HepG2 (cell line): Measurements from ENCODE around the gene FAM117A. TPM values are rescaled to one million over a fixed set of nuclear protein-coding genes. Genes with fewer than 3 reads are reported as not detected.

ENCODE experiments used
- ATAC-seq: fragments of 200-7000 bp; cut with Tn5 transposase; 3 replicates; pipeline ENCODE4 v1.9.1; 2020; ENCODE audit warnings: mild to moderate bottlenecking, moderate library complexity
- BruUV-seq: library from RNA; stranded (reverse); fragments of 400-500 nt; replicated peaks from 2 replicates; lab custom pipeline; 2021; lab: Mats Ljungman, UMichigan
- CTCF ChIA-PET: fragments of 300-600 bp; formaldehyde crosslinking; extraction: SDS; loops from one replicate; lab custom pipeline; 2021; ENCODE audit warnings: low total read pairs, inconsistent platforms, low intra/inter-chr PET ratio; lab: Yijun Ruan, JAX
- POLR2A ChIA-PET: fragments of 350-600 bp; sonication (Branson Sonifier 250); formaldehyde crosslinking; loops from one replicate; lab custom pipeline; 2020; ENCODE audit warnings: antibody characterized with exemption, inconsistent platforms; lab: Yijun Ruan, JAX
- DNase-seq: peaks from one replicate; pipeline ENCODE4 v3.0.0-alpha.2; 2015; ENCODE audit warnings: low spot score
- FAIRE-seq: peaks from 3 replicates; lab custom pipeline; 2011; peaks lifted over from hg19 to GRCh38; lab: Jason Lieb, UNC
- H2AFZ ChIP-seq: one replicate; pipeline ENCODE4 v1.6.1; 2011; ENCODE audit warnings: low read length, inconsistent platforms
- H3K27ac ChIP-seq: fragments of 300-600 bp; 3 replicates; pipeline ENCODE4 v1.8.0; 2011; ENCODE audit warnings: mixed run types, mild to moderate bottlenecking, mixed read lengths, low read length, inconsistent platforms; ENCODE audit not compliant: insufficient read depth; ENCODE audit errors: extremely low read length
- H3K27me3 ChIP-seq, 2 experiments: fragments of 200-600 bp in 1 of 2; 2 replicates in 1 of 2; 3 replicates in 1 of 2; pipeline versions ENCODE4 v1.6.0 to v1.8.0; 2011; ENCODE audit warnings: low read length in 2 of 2, mild to moderate bottlenecking in 2 of 2, moderate library complexity in 2 of 2, inconsistent platforms in 1 of 2; ENCODE audit not compliant: insufficient read depth in 2 of 2, control insufficient read depth in 1 of 2
- H3K36me3 ChIP-seq, 2 experiments: fragments of 200-600 bp in 1 of 2; replicated peaks in 1 of 2; 2 replicates in 1 of 2; 3 replicates in 1 of 2; pipeline versions ENCODE4 v1.5.1 to v1.8.0; 2011; ENCODE audit warnings: low read length in 2 of 2, inconsistent platforms in 1 of 2; ENCODE audit not compliant: insufficient read depth in 2 of 2, control insufficient read depth in 1 of 2
- H3K4me1 ChIP-seq: 2 replicates; pipeline ENCODE4 v1.5.1; 2012; ENCODE audit warnings: low read length, inconsistent platforms; ENCODE audit not compliant: insufficient read depth
- H3K4me2 ChIP-seq: 2 replicates; pipeline ENCODE4 v1.6.0; 2011; ENCODE audit warnings: low read depth, low read length, inconsistent platforms
- H3K4me3 ChIP-seq, 3 experiments: fragments of 200-600 bp in 1 of 3; sonication (generic), shearing (Covaris generic) in 1 of 3; replicated peaks in 1 of 3; 2 replicates each; pipeline ENCODE4 v1.5.1; 2011 to 2016; ENCODE audit warnings: low read length in 3 of 3, inconsistent platforms in 2 of 3, low read depth in 2 of 3, mild to moderate bottlenecking in 2 of 3, control low read depth in 1 of 3, mixed read lengths in 1 of 3; ENCODE audit not compliant: insufficient read depth in 1 of 3
- H3K79me2 ChIP-seq: one replicate; pipeline ENCODE4 v1.6.1; 2011; ENCODE audit warnings: low read length, inconsistent platforms; ENCODE audit not compliant: insufficient read depth
- H3K9ac ChIP-seq: 2 replicates; pipeline ENCODE4 v1.6.0; 2011; ENCODE audit warnings: mild to moderate bottlenecking, low read depth, low read length, inconsistent platforms; ENCODE audit not compliant: insufficient read depth
- H3K9me3 ChIP-seq: 2 replicates; pipeline ENCODE4 v1.5.1; 2012; ENCODE audit warnings: mild to moderate bottlenecking, low read length
- H4K20me1 ChIP-seq: 2 replicates; pipeline ENCODE4 v1.6.0; 2011; ENCODE audit warnings: inconsistent platforms, mild to moderate bottlenecking, low read length, moderate library complexity; ENCODE audit not compliant: insufficient read depth
- ATF7-NPFF ChIP-seq: sonication (generic); formaldehyde crosslinking; IDR thresholded peaks from 2 replicates; pipeline ENCODE4 v1.8.1; 2023; ENCODE audit warnings: mild to moderate bottlenecking, low read depth, missing genetic modification reagents, moderate library complexity
- GPN1 ChIP-seq: sonication (generic); formaldehyde crosslinking; IDR thresholded peaks from 2 replicates; pipeline ENCODE4 v1.5.1; 2020; ENCODE audit warnings: missing genetic modification reagents, borderline replicate concordance
- KLF9 ChIP-seq: IDR thresholded peaks from 2 replicates; pipeline ENCODE4 v1.6.1; 2016; ENCODE audit warnings: low read depth
- MED13 ChIP-seq: sonication (generic); formaldehyde crosslinking; IDR thresholded peaks from 2 replicates; pipeline ENCODE4 v1.5.0; 2020; ENCODE audit warnings: missing genetic modification reagents
- ZBTB21 ChIP-seq: sonication (generic); formaldehyde crosslinking; IDR thresholded peaks from 2 replicates; pipeline ENCODE4 v1.4.0; 2020; ENCODE audit warnings: missing genetic modification reagents
- ZNF292 ChIP-seq: sonication (generic); formaldehyde crosslinking; IDR thresholded peaks from 2 replicates; pipeline ENCODE4 v1.8.1; 2022; ENCODE audit warnings: mild to moderate bottlenecking, low read depth, missing genetic modification reagents, borderline replicate concordance
- ZNF34 ChIP-seq: sonication (generic); formaldehyde crosslinking; IDR thresholded peaks from 2 replicates; pipeline ENCODE4 v1.4.0; 2020; ENCODE audit warnings: mild to moderate bottlenecking, missing genetic modification reagents, borderline replicate concordance
- ZNF652 ChIP-seq: IDR thresholded peaks from 2 replicates; pipeline ENCODE4 v1.6.1; 2016; ENCODE audit warnings: low read depth, borderline replicate concordance
- ZNF839 ChIP-seq: sonication (generic); formaldehyde crosslinking; IDR thresholded peaks from 2 replicates; pipeline ENCODE4 v1.4.0; 2020; ENCODE audit warnings: missing genetic modification reagents, mild to moderate bottlenecking, borderline replicate concordance
- WGBS: methylation state at CpG from one replicate; pipeline ENCODE4 v1.1.6; 2017; ENCODE audit warnings: low lambda C conversion rate; 5-methylcytosine and 5-hydroxymethylcytosine counted together
- in situ Hi-C: cut with HindIII; loops from 2 replicates; pipeline ENCODE4 v1.10.0; 2017; ENCODE audit warnings: low pct_unique_long_range_greater_than_20kb; ENCODE audit not compliant: extremely low pct_ligation_motif_present
- intact Hi-C: fragments of 100-400 bp; cut with micrococcal nuclease; formaldehyde crosslinking; loops from one replicate; pipeline ENCODE4 v1.10.0; 2022; ENCODE audit not compliant: unreplicated experiment
- polyA plus RNA-seq, 8 experiments: library from polyadenylated mRNA; depleted of rRNA in 3 of 8; stranded (reverse) in 7 of 8; unstranded in 1 of 8; fragments of >200 nt; fragmentation: Illumina TruSeq in 4 of 8; extraction: Trizol in 4 of 8; gene quantifications; 2 replicates each; pipeline versions ENCODE4 v1.2.1 to v1.2.3, GENCODE V29; 2011 to 2016; ENCODE audit warnings: low read depth in 4 of 8, missing spikeins in 1 of 8, mixed read lengths in 1 of 8; ENCODE audit not compliant: insufficient read depth in 1 of 8
- total RNA-seq, 5 experiments: library from RNA; depleted of rRNA; stranded (reverse); fragments of >200 nt; fragmentation: Illumina TruSeq; extraction: Trizol; gene quantifications; 2 replicates each; pipeline ENCODE4 v1.2.3, GENCODE V29; 2016; ENCODE audit warnings: low read depth in 1 of 5
- TF ChIP-seq, protein P1 (sequence below): sonication (generic); formaldehyde crosslinking; IDR thresholded peaks from 2 replicates; pipeline ENCODE4 v1.4.0; 2020; ENCODE audit warnings: missing genetic modification reagents
- TF ChIP-seq, protein P2 (sequence below): sonication (generic); formaldehyde crosslinking; IDR thresholded peaks from 2 replicates; pipeline ENCODE4 v1.4.0; 2020; ENCODE audit warnings: missing genetic modification reagents

FAM117A gene
- total and polyA plus RNA-seq, 2 of the 13 experiments (the other 11 are each of a cell fraction or from before 2014, with no cell fraction given), result 12.1 to 19.8 TPM

DNA sequence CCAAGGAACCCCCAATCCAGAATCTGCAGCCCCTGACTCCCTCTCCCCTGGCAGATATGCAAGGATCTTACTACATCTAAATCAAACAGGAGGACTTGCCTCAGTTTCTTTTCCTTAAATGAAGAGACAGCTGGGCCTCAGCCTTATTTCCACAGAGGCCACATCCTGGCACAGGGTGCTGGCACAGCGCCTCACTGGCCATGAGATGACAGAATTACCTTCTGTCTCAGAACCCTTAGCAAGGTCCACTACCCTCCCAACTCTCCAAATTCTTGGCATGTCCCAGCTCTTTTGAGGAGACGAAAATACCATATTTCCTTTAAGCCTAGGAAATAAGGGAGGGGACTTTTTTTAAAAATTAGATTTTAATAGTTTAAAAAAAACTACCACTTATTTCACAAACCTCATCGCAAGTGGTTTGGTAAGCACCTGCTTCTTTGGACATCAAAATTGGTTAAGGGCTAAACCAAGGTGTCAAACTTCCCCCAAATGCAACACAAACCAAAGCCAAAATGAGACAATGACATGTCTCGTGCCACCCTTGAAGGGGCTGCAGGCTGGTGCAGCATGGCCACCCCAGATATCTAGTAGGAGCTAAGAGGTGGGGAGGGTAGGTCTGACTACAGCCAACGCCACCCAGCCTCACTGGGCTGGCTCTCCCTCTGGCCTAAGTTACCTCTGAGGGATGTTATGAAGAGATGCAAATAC, 25.3 kb downstream of the FAM117A start:
- BruUV-seq, result no TSS peak
- Histone ChIP-seq H3K36me3 (no peaks in the 10 kb centered on the region), H3K79me2 (no peaks in the 10 kb centered on the region), H3K9ac (no peak overlapping the region), H3K4me2 (no peak overlapping the region), H3K9me3 (no peaks in the 10 kb centered on the region), H2AFZ (no peak overlapping the region), H3K4me3 (no peak overlapping the region), H3K27me3 (no peaks in the 10 kb centered on the region)
- intact Hi-C loops, result no loop called here
- DNase-seq (no peak), FAIRE-seq (no peak)
- TF ChIP-seq ZNF839, result no peak
- no peak for TF ChIP-seq GPN1 (CRISPR knock-in tag)
- TF ChIP-seq KLF9, result no peak
- no peak for TF ChIP-seq ZBTB21 (CRISPR knock-in tag)
- no peak for TF ChIP-seq ZNF292 (CRISPR knock-in tag)
- TF ChIP-seq, protein P1, sequence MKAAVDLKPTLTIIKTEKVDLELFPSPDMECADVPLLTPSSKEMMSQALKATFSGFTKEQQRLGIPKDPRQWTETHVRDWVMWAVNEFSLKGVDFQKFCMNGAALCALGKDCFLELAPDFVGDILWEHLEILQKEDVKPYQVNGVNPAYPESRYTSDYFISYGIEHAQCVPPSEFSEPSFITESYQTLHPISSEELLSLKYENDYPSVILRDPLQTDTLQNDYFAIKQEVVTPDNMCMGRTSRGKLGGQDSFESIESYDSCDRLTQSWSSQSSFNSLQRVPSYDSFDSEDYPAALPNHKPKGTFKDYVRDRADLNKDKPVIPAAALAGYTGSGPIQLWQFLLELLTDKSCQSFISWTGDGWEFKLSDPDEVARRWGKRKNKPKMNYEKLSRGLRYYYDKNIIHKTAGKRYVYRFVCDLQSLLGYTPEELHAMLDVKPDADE (CRISPR knock-in tag), result no peak
- TF ChIP-seq, protein P2, sequence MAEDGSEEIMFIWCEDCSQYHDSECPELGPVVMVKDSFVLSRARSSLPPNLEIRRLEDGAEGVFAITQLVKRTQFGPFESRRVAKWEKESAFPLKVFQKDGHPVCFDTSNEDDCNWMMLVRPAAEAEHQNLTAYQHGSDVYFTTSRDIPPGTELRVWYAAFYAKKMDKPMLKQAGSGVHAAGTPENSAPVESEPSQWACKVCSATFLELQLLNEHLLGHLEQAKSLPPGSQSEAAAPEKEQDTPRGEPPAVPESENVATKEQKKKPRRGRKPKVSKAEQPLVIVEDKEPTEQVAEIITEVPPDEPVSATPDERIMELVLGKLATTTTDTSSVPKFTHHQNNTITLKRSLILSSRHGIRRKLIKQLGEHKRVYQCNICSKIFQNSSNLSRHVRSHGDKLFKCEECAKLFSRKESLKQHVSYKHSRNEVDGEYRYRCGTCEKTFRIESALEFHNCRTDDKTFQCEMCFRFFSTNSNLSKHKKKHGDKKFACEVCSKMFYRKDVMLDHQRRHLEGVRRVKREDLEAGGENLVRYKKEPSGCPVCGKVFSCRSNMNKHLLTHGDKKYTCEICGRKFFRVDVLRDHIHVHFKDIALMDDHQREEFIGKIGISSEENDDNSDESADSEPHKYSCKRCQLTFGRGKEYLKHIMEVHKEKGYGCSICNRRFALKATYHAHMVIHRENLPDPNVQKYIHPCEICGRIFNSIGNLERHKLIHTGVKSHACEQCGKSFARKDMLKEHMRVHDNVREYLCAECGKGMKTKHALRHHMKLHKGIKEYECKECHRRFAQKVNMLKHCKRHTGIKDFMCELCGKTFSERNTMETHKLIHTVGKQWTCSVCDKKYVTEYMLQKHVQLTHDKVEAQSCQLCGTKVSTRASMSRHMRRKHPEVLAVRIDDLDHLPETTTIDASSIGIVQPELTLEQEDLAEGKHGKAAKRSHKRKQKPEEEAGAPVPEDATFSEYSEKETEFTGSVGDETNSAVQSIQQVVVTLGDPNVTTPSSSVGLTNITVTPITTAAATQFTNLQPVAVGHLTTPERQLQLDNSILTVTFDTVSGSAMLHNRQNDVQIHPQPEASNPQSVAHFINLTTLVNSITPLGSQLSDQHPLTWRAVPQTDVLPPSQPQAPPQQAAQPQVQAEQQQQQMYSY (CRISPR knock-in tag), result no peak
- TF ChIP-seq ZNF652, result no peak
- TF ChIP-seq ATF7-NPFF (CRISPR knock-in tag), result no peak
- no peak for TF ChIP-seq MED13 (CRISPR knock-in tag)
- no peak for TF ChIP-seq ZNF34 (CRISPR knock-in tag)
- TF ChIP-seq, all 625 proteins: peak for 0
- H3K4me1 ChIP-seq, result peaks cover 21% of the 10 kb centered on the region
- WGBS, result 94% methylated on average over 5 of the region's 5 CpGs
- no peak overlapping the region for H3K27ac ChIP-seq
- CTCF ChIA-PET, result no interaction called here
- in situ Hi-C loops, result no loop called here
- POLR2A ChIA-PET, result no interaction called here
- H4K20me1 ChIP-seq, result no peaks in the 10 kb centered on the region
- no peak for ATAC-seq
